NB4 (cell line): Measurements from ENCODE around the gene C1orf56.

Experiments
- DNase-seq: peaks from one replicate; pipeline ENCODE4 v3.0.0; 2010; ENCODE audit warnings: low read depth
- H3K4me3 ChIP-seq: one replicate; pipeline ENCODE4 v1.5.1; 2011; ENCODE audit warnings: mild to moderate bottlenecking, low read depth, low read length, moderate library complexity
- MYC ChIP-seq: IDR thresholded peaks from 2 replicates; pipeline ENCODE4 v1.6.1; 2011; ENCODE audit warnings: low read depth, low read length
- POLR2A ChIP-seq: IDR thresholded peaks from 2 replicates; pipeline ENCODE4 v1.6.1; 2011; ENCODE audit warnings: mild to moderate bottlenecking; ENCODE audit not compliant: insufficient read length; ENCODE audit errors: extremely low read depth
- TF ChIP-seq, protein P1 (sequence below): IDR thresholded peaks from 2 replicates; pipeline ENCODE4 v1.6.1; 2011; ENCODE audit warnings: low read depth, low read length
- TF ChIP-seq, protein P2 (sequence below): IDR thresholded peaks from one replicate; pipeline ENCODE4 v1.5.1; 2012; ENCODE audit warnings: low read depth, low read length

Gene C1orf56

DNA sequence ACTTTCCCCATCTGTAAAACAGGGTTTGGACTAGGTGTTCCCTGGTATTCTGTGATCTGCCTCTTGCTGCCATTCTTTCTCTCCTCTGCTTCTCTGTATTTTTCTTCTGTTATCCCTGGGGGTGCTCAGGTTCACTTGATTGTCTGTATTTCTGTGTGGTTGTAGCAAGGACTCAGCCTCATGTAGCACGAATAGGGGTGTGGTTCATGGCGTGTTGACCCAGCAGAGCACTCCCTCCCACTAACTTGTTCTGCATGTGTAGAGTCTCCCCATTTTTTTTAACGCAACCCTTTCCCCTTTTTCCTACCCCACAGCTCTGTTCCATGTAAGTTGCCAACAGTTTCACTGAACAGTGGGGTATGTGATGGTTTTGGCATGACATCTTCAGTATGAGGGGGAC is 12.4 kb upstream of the C1orf56 start:
- H3K4me3 ChIP-seq, result no peak overlapping the region
- TF ChIP-seq, protein P1, sequence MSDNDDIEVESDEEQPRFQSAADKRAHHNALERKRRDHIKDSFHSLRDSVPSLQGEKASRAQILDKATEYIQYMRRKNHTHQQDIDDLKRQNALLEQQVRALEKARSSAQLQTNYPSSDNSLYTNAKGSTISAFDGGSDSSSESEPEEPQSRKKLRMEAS, result no peak
- TF ChIP-seq POLR2A, result no peak
- TF ChIP-seq MYC, result no peak
- TF ChIP-seq, protein P2, sequence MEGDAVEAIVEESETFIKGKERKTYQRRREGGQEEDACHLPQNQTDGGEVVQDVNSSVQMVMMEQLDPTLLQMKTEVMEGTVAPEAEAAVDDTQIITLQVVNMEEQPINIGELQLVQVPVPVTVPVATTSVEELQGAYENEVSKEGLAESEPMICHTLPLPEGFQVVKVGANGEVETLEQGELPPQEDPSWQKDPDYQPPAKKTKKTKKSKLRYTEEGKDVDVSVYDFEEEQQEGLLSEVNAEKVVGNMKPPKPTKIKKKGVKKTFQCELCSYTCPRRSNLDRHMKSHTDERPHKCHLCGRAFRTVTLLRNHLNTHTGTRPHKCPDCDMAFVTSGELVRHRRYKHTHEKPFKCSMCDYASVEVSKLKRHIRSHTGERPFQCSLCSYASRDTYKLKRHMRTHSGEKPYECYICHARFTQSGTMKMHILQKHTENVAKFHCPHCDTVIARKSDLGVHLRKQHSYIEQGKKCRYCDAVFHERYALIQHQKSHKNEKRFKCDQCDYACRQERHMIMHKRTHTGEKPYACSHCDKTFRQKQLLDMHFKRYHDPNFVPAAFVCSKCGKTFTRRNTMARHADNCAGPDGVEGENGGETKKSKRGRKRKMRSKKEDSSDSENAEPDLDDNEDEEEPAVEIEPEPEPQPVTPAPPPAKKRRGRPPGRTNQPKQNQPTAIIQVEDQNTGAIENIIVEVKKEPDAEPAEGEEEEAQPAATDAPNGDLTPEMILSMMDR, result no peak
- DNase-seq, result no peak

DNA sequence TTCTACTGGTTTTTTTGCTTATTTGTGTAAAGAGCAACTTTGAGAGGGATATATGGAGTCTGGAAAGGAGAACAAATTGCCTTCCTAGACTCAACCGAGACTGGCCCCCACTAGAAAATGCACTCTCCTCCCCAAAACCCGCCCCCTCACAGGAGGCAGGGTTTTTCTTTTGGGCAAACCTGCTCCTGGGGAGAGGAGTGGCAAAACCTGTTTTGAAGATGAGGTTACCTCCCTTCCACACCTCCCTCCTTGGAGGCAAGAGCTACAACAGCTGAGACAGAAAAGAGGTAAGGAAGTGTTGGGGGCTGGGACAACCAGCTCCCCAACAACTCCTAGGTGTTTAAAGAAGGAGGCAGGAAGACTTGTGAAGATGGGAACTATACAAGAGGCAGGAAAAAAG is 11.2 kb upstream of the C1orf56 start, which contains the start of gene BNIPL:
BNIPL (plus strand) TSS at position 231 of the 400 bp plus-strand sequence; CDS start at position 371, 140 bp downstream.
- no peak for TF ChIP-seq MYC
- TF ChIP-seq, protein P2, result no peak
- TF ChIP-seq POLR2A, result no peak
- TF ChIP-seq, protein P1, result no peak
- H3K4me3 ChIP-seq, result no peak within 1 kb of the TSS
- DNase-seq, result no peak

DNA sequence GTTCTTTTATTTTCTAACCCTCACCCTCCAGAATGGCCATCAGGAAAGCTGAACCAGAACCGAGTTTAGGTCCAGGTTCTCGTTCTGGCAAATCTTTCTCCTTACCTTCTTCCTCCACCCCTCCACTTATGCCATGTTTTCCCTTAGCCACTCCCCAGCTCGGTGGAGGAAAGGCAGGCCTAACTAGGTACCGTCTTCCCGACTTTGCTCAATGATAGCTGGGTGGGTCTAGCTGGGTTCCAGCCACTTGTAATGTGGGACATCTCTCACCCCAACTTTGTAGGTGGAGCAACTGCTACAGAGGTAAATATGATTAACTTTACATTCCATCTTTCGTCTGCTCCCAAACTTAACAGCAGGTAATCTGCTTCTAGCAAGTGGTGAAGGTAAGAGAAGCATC is 10.5 kb upstream of the C1orf56 start:
- H3K4me3 ChIP-seq, result no peak overlapping the region
- no peak for DNase-seq
- TF ChIP-seq POLR2A (no peak), MYC (no peak)
- TF ChIP-seq, protein P1, result no peak
- TF ChIP-seq, protein P2, result no peak

DNA sequence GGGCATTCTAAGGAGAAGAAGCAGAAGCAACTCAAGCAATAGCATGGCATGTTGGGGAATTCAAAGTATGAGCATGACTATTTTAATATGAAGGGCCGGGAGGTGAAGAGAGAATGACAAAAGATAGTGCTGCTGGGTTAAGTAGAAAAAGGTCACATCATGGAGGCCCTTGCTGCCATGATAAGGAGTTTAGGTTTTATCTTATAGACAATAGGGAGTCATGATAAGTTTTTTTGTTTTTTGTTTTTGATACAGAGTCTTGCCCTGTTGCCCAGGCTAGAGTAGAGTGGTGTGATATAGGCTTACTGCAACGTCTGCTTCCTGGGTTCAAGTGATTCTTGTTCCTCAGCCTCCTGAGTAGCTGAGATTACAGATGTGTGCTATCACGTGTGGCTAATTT is 8.0 kb upstream of the C1orf56 start:
- DNase-seq, result no peak
- TF ChIP-seq, protein P2, result no peak
- no peak for TF ChIP-seq POLR2A
- TF ChIP-seq, protein P1, result no peak
- TF ChIP-seq MYC, result no peak

DNA sequence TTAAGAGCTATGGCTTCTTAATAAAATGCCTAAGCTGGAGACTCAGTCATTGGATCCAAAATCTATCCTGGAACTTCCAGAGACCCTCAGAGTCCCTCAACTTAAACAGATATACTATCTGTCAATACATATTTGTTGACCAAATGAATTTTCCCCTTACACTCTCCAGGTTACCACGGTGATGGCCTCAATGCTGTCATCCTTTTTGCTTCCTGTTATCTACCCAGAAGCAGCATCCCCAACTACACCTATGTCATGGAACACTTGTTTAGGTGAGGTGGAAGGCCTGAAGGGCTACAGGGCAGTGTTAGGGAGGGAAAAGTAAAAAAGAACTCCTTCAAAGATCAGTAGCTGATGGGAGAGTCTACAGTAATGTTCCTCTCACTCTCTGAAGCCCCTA is 4.4 kb upstream of the C1orf56 start:
- no peak for DNase-seq
- TF ChIP-seq, protein P1, result no peak
- no peak for TF ChIP-seq MYC
- H3K4me3 ChIP-seq, result no peak overlapping the region

More for the DNA sequence above, 8.0 kb upstream of the C1orf56 start:
- H3K4me3 ChIP-seq, result no peak overlapping the region

DNA sequence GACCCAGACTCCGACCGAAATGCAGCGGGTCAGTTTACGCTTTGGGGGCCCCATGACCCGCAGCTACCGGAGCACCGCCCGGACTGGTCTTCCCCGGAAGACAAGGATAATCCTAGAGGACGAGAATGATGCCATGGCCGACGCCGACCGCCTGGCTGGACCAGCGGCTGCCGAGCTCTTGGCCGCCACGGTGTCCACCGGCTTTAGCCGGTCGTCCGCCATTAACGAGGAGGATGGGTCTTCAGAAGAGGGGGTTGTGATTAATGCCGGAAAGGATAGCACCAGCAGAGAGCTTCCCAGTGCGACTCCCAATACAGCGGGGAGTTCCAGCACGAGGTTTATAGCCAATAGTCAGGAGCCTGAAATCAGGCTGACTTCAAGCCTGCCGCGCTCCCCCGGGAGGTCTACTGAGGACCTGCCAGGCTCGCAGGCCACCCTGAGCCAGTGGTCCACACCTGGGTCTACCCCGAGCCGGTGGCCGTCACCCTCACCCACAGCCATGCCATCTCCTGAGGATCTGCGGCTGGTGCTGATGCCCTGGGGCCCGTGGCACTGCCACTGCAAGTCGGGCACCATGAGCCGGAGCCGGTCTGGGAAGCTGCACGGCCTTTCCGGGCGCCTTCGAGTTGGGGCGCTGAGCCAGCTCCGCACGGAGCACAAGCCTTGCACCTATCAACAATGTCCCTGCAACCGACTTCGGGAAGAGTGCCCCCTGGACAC is 534 bp downstream of the C1orf56 start:
- peak overlapping the region; percentile 61 for H3K4me3 ChIP-seq
- TF ChIP-seq POLR2A (peak; percentile 51), MYC (peak; percentile 18; the same call in 1 of the 2 replicates)
- TF ChIP-seq, protein P2, result peak; percentile 46
- TF ChIP-seq, protein P1, result no peak; the same call in 1 of the 2 replicates
- DNase-seq, result peak; percentile 77
